ENCODE measurements around the gene LTB4R2.

The LTB4R2 gene

DNA sequence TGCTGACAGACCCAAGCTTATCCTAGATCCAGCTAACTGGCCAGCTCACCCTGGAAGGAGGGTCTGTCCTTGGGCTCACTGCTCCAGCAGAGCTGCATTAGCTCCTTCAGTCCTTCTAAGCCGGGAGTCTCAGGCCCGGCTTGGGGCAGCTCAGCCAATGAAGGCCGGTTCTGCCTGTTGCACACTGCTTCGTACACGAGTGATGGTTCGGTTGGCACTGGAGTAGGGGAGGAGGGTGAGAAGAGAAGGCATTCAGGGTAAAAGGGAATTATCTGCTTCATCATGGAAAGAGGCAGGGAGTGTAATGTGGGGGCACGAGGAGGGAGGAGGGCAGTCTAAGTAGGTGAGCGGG lies 27.9 kb downstream of the LTB4R2 start:
- CTCF ChIA-PET, result interaction anchor here (0.6 to 1.7 kb wide), 3 partner anchors 72 to 94 kb away, joined by 3 to 6 read pairs (median 4); no protein-coding TSS in a partner anchor
- H3K27ac ChIP-seq, result no peak overlapping the region
- TF ChIP-seq, protein P1, sequence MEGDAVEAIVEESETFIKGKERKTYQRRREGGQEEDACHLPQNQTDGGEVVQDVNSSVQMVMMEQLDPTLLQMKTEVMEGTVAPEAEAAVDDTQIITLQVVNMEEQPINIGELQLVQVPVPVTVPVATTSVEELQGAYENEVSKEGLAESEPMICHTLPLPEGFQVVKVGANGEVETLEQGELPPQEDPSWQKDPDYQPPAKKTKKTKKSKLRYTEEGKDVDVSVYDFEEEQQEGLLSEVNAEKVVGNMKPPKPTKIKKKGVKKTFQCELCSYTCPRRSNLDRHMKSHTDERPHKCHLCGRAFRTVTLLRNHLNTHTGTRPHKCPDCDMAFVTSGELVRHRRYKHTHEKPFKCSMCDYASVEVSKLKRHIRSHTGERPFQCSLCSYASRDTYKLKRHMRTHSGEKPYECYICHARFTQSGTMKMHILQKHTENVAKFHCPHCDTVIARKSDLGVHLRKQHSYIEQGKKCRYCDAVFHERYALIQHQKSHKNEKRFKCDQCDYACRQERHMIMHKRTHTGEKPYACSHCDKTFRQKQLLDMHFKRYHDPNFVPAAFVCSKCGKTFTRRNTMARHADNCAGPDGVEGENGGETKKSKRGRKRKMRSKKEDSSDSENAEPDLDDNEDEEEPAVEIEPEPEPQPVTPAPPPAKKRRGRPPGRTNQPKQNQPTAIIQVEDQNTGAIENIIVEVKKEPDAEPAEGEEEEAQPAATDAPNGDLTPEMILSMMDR (conservative IDR thresholded peaks at IDR 0.05; ENCODE audit: low read depth), result no peak
- DNase-seq (ENCODE audit: low spot score), result no peak
- POLR2A ChIA-PET (ENCODE audit: low non-redundant PET), result interaction anchor here (1.8 kb wide), 1 partner anchor 92 kb away, joined by 4 read pairs; the partner anchor contains the start of genes CBLN3 and KHNYN

DNA sequence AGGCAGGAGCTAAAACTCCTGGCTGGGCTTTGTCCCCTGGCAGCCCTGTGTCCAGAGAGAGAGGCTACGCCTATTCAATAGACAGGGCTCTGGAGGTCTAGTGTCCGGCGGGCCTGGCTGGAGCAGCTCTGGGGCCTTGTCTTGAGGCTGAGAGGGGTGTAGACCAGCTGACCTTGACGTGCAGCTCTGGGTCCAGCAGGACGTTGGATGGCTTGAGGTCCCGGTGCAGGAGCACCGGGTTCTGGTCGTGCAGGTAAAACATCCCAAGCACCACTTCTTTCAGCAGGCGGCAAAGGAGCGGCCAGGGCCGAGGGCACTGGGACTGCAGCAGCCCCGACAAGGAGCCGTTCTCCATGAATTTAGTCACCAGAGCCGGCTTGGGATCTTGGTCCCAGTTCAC lies 28.9 kb downstream of the LTB4R2 start:
- no peak overlapping the region for H3K27ac ChIP-seq
- CTCF ChIA-PET, result interaction anchor here (1.7 kb wide), 1 partner anchor 93 kb away, joined by 6 read pairs; no protein-coding TSS in a partner anchor
- DNase-seq (ENCODE audit: low spot score), result no peak
- POLR2A ChIA-PET (ENCODE audit: low non-redundant PET), result interaction anchor here (1.8 kb wide), 1 partner anchor 91 kb away, joined by 4 read pairs; the partner anchor contains the start of genes CBLN3 and KHNYN
- TF ChIP-seq, protein P1 (conservative IDR thresholded peaks at IDR 0.05; ENCODE audit: low read depth), result no peak

DNA sequence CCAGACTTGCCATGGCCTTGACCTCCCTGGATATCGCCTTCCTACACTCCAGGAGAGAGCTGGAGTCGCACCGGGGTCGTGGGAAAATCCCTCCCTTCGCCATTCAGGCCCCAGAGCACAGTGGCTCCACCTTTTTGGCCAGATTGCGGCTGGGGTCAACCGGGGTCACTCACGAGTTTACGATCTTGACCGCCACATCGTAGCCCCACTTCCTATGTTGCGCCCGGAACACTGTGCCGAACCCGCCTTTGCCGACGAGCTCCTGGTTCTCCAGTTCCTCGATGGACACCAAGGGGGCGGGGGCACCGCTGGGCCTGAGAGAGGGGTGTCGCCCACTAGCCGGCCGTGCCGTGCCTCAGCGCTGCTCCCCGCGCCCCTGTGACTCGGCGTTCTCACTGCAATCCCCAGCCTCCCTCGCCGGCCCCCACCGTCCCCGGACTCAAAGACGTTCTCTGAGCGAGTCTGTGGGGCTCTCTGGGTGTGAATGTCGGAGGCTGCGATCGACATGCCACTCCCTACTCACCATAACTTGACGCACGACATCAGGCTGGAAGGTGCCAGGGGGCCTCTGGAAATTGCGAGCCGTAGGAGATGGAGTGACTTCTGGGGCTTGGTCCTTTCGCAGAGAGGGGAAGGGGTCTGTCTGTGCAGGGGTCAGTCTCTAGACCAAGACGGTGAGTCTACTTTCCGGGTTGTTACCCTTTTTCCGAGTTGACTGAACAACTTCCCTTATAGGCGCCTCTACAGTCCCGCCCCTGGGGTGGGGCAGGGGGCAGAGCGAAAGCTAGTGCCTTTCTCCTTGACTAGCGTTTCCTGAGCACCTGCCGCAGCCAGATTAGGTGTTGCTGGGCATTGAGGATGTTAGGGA lies 29.6 kb downstream of the LTB4R2 start, which contains the start of gene RIPK3:
Gene RIPK3 (minus strand): TSS at position 708 of the 868 bp plus-strand sequence. CDS start 165 bp downstream, at position 543.
- CTCF ChIA-PET, result interaction anchor here (1.7 kb wide), 1 partner anchor 92 kb away, joined by 6 read pairs; no protein-coding TSS in a partner anchor
- TF ChIP-seq, protein P1 (conservative IDR thresholded peaks at IDR 0.05; ENCODE audit: low read depth), result no peak
- no peak for DNase-seq (ENCODE audit: low spot score)
- no peak within 1 kb of the TSS for H3K27ac ChIP-seq
- POLR2A ChIA-PET (ENCODE audit: low non-redundant PET), result no interaction called here

DNA sequence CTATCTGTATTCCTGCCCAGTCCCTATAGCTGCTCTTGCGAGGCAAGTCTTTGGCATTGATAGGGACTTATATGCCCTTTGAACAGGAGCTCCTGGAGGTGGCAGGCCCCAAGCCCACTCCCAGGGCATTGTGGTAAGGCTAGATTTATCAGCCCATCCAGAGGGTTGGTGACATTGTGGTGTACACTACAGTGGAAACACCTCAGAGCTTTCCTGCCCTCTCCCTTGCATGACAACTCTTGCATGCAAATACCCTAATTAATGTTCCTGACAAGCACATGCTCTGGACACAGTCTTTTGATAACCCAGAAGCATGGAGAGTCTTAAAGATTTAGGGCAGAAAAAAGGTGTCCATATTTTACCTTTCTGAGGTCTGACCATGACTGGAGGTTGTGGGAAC lies 30.7 kb downstream of the LTB4R2 start:
- TF ChIP-seq, protein P1 (conservative IDR thresholded peaks at IDR 0.05; ENCODE audit: low read depth), result no peak
- no peak overlapping the region for H3K27ac ChIP-seq
- no peak for DNase-seq (ENCODE audit: low spot score)
- ChIA-PET CTCF (interaction anchor here (0.6 kb wide), 1 partner anchor 739 kb away, joined by 3 read pairs; no protein-coding TSS in a partner anchor), POLR2A (ENCODE audit: low non-redundant PET) (interaction anchor here (1.0 kb wide), 1 partner anchor 90 kb away, joined by 3 read pairs; the partner anchor contains the start of gene KHNYN)

DNA sequence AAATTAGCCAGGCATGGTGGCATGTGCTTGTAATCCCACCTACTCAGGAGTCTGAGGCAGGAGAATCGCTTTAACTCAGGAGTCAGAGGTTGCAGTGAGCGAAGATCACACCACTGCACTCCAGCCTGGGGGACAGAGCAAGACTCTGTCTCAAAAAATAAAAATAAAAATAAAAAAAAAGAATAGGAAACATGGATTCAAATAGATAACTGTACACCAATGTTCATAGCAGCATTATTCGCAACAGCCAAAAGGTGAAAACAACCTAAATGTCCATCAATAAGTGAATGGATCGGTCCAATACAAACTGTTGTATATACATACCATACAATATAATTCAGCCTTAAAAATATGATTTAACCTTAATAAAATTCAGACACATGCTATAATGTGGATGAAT lies 32.9 kb downstream of the LTB4R2 start:
- H3K27ac ChIP-seq, result no peak overlapping the region
- CTCF ChIA-PET, result no interaction called here
- POLR2A ChIA-PET (ENCODE audit: low non-redundant PET), result no interaction called here

More for the DNA sequence above, 32.9 kb downstream of the LTB4R2 start:
- TF ChIP-seq, protein P1 (conservative IDR thresholded peaks at IDR 0.05; ENCODE audit: low read depth), result no peak
- no peak for DNase-seq (ENCODE audit: low spot score)
